ENCODE data around the gene IFRD2. TPM values are rescaled to one million over a fixed set of nuclear protein-coding genes. Genes with fewer than 3 reads are reported as not detected.
A peak's percentile ranks its signal among the peaks of the same experiment; 100 is the strongest.

IFRD2 gene
- total and polyA plus RNA-seq, 3 donors from 2014 or later, result 42.3 to 60.9 (median 55.3) TPM

DNA sequence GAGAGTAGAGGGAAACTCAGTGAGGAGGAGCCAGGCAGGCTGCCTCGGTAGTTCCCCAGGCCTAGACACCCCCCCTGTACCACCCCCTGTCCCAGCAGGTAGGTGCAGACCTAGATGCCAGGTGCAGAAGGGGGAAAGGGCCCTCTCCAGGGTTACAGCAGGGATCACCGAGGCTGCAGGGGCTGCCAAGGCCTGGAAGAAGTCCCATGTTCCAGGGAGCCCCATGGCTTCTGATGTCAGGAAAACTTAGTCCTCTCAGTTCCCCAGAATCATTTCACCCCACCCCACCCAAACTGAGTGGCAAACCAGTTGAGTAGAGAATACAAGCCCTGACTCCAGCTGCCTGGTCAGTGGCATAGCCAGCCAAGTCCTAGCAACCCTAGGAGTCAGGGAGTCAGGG lies 30.7 kb downstream of the IFRD2 start:
- Histone ChIP-seq H3K36me3 (ENCODE audit: low read depth, missing control alignments) (no peaks in the 10 kb centered on the region), H3K27ac (peak overlapping the region; percentile 99), H3K27me3 (no peaks in the 10 kb centered on the region), H3K4me3 (no peak overlapping the region), H3K9me3 (no peaks in the 10 kb centered on the region), H3K4me1 (peaks cover 48% of the 10 kb centered on the region)
- TF ChIP-seq POLR2A (IDR thresholded peaks at IDR 0.05), result no peak
- TF ChIP-seq, protein P1, sequence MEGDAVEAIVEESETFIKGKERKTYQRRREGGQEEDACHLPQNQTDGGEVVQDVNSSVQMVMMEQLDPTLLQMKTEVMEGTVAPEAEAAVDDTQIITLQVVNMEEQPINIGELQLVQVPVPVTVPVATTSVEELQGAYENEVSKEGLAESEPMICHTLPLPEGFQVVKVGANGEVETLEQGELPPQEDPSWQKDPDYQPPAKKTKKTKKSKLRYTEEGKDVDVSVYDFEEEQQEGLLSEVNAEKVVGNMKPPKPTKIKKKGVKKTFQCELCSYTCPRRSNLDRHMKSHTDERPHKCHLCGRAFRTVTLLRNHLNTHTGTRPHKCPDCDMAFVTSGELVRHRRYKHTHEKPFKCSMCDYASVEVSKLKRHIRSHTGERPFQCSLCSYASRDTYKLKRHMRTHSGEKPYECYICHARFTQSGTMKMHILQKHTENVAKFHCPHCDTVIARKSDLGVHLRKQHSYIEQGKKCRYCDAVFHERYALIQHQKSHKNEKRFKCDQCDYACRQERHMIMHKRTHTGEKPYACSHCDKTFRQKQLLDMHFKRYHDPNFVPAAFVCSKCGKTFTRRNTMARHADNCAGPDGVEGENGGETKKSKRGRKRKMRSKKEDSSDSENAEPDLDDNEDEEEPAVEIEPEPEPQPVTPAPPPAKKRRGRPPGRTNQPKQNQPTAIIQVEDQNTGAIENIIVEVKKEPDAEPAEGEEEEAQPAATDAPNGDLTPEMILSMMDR (IDR thresholded peaks at IDR 0.05), result no peak
- DNase-seq, result no peak
- intact Hi-C loops (cut with DNase I; ENCODE audit: low total_unique reads), result no loop called here
- 27 to 57% methylated on average over 1 to 2 of the region's 2 CpGs for WGBS, 2 donors

DNA sequence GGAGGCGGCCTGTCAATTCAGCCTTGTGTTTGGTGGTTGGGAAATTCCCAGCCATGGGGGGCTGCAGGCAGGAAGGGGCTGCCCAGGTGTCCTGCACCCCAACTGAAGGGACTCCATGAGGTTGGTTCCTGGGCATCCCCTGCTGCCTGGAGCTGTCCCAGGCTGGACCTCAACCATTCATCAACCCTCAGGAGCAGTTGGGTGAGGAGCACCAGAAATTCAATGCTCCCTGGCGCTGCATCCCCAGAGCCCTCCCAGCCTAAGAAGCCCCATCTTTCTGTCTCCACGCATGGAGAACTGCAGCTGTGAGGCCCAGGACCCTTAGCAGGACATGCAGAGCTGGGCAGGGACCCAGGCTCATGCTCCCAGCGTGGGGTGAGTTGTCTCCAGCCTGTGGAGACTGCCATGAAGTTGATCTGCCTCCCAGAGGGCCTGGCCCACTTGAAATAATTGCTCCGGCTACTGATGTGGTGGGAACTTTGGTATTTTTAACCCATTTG lies 31.2 kb downstream of the IFRD2 start:
- 49% methylated on average over 4 of the region's 5 CpGs; no CpG with 5 or more reads in 1 of the 2 donors for WGBS, 2 donors
- H3K9me3 ChIP-seq, result no peaks in the 10 kb centered on the region
- H3K4me1 ChIP-seq, result peaks cover 42% of the 10 kb centered on the region
- peak overlapping the region; percentile 99 for H3K27ac ChIP-seq
- no peaks in the 10 kb centered on the region for H3K27me3 ChIP-seq
- H3K36me3 ChIP-seq (ENCODE audit: low read depth, missing control alignments), result no peaks in the 10 kb centered on the region
- TF ChIP-seq POLR2A (IDR thresholded peaks at IDR 0.05), result no peak
- TF ChIP-seq, protein P1 (IDR thresholded peaks at IDR 0.05), result no peak
- no peak for DNase-seq
- intact Hi-C loops (cut with DNase I; ENCODE audit: low total_unique reads), result no loop called here
- H3K4me3 ChIP-seq, result peak overlapping the region; percentile 75 to 78

DNA sequence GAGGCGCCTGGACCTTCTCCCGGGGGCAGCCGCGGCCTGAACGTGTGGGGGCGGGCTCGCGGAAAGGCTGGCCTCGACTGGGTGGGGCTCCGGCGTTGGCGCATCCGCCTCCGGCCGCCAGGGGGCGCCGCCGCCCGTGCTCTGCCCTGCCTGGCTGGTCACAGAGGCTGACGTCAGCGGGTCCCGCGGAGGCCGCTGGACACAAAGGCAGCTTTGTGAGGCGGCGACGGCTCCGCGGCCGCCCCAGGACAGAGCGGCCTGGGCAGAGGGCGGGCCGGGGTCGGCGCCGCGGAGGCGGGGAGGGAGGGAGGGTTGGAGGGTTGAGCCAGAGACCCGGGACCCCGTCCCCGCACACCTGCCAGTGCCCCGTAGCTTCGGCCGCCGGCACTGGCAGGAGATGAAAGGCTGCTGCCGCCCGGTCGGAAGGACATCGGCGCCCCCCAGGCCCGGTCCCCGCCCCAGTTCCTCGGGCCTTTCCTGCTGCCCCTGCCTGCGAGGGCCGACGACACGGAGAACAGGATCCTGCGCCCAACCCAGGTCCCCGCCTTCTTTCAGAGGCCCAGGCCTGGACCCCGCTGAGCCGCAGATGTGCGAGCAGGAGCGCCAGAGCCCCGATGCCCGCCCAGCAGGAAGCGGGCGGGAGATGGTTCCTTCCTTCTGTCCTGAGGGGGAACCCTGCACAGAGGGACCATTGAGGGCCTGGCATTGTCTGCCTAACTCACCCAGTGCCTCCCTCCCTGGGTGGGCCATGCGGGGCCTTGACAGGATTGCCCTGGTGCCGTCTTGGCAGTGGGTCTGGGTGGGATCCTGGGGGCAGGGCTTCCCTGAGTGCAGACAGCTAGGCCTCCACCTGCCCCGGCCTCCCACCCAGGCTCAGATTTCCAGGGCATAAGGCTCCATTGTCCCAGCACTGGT lies 31.9 kb downstream of the IFRD2 start:
- peak; percentile 96 for DNase-seq
- H3K4me1 ChIP-seq, result peaks cover 35% of the 10 kb centered on the region
- intact Hi-C loops (cut with DNase I; ENCODE audit: low total_unique reads), result no loop called here

DNA sequence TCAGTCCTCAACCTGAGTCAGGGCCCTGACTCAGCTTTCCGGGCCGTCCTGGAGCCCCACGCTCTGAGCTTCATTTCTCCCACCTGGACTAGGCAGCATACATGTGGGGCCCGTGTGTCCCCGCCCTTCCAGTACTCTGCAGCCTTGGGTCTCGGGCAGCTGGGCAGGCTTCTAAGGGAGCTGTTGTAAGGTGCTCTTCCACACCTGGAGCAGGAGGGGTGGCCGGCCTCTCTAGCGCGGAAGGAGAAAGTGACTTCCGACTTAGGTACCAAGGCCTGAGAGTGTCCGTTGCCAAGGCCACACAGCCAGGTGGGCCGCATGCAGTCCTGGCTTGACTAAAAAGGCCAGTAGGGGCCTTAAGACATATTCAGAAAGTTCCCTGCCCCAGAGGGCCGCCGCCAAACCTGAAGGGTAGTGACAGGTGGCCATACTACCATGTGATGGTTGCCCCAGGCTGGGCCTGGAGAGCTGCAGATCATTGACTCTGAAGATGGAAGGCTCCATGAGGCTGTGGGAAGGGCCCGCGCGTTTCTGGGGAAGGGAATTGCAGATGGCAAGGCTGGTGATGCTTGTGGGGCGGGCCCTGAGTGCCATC lies 32.7 kb downstream of the IFRD2 start:
- Histone ChIP-seq H3K27me3 (no peaks in the 10 kb centered on the region), H3K4me3 (peak overlapping the region; percentile 75 to 78), H3K36me3 (ENCODE audit: low read depth, missing control alignments) (no peaks in the 10 kb centered on the region), H3K27ac (peak overlapping the region; percentile 99), H3K4me1 (peaks cover 28% of the 10 kb centered on the region), H3K9me3 (no peaks in the 10 kb centered on the region)
- no peak for DNase-seq
- intact Hi-C loops (cut with DNase I; ENCODE audit: low total_unique reads), result loop anchor here (10.0 kb wide), 1 partner anchor 65 kb away; the partner anchor contains the start of genes HYAL2 and TUSC2
- 40 to 43% methylated on average over 15 to 18 of the region's 18 CpGs for WGBS, 2 donors
- TF ChIP-seq POLR2A (IDR thresholded peaks at IDR 0.05), result no peak
- TF ChIP-seq, protein P1 (IDR thresholded peaks at IDR 0.05), result no peak

More for the DNA sequence above, 31.9 kb downstream of the IFRD2 start:
- WGBS, 2 donors, result 1 to 18% methylated on average over 2 to 50 of the region's 70 CpGs
- TF ChIP-seq, protein P1 (IDR thresholded peaks at IDR 0.05), result peak; percentile 99 to 100 (median 100)
- peak; percentile 45 for TF ChIP-seq POLR2A (IDR thresholded peaks at IDR 0.05)
- Histone ChIP-seq H3K4me3 (peak overlapping the region; percentile 75 to 78), H3K27ac (peak overlapping the region; percentile 99), H3K9me3 (no peaks in the 10 kb centered on the region), H3K27me3 (no peaks in the 10 kb centered on the region), H3K36me3 (ENCODE audit: low read depth, missing control alignments) (no peaks in the 10 kb centered on the region)

Measured in testis (tissue), 3 donors.